HCT116 (cell line): ENCODE results near the gene CYTIP.

ENCODE experiments used
- CTCF ChIP-seq, 3 experiments: fragments of 200-600 bp in 1 of 3; sonication (generic) in 1 of 3; IDR thresholded peaks in 2 of 3; conservative IDR thresholded peaks in 1 of 3; 2 replicates each; pipeline ENCODE4 v1.5.1; 2012 to 2017; ENCODE audit warnings: low read depth in 2 of 3, low read length in 2 of 3, antibody characterized with exemption in 1 of 3, borderline replicate concordance in 1 of 3, control low read depth in 1 of 3, mild to moderate bottlenecking in 1 of 3, mixed read lengths in 1 of 3, mixed run types in 1 of 3, moderate library complexity in 1 of 3; ENCODE audit not compliant: insufficient read depth in 1 of 3
- EZH2 ChIP-seq: fragments of 200-600 bp; sonication (generic); IDR thresholded peaks from 2 replicates; pipeline ENCODE4 v1.6.1; 2017; ENCODE audit warnings: antibody characterized with exemption, mixed run types
- FOSL1 ChIP-seq: IDR thresholded peaks from 2 replicates; pipeline ENCODE4 v1.6.1; 2012; ENCODE audit warnings: low read depth
- JUND ChIP-seq: IDR thresholded peaks from 2 replicates; pipeline ENCODE4 v1.6.1; 2012
- POLR2A ChIP-seq: IDR thresholded peaks from 2 replicates; pipeline ENCODE4 v1.7.0; 2011; ENCODE audit warnings: borderline replicate concordance; ENCODE audit not compliant: insufficient read depth, insufficient read length; ENCODE audit errors: extremely low read depth
- POLR2AphosphoS5 ChIP-seq: IDR thresholded peaks from 2 replicates; pipeline ENCODE4 v1.6.1; 2011; ENCODE audit warnings: mild to moderate bottlenecking, low read depth, low read length, moderate library complexity
- RAD21 ChIP-seq: IDR thresholded peaks from 2 replicates; pipeline ENCODE4 v1.6.1; 2012; ENCODE audit warnings: low read depth, mild to moderate bottlenecking
- REST ChIP-seq: IDR thresholded peaks from 2 replicates; pipeline ENCODE4 v1.6.1; 2012; ENCODE audit warnings: low read depth
- SIN3A ChIP-seq: IDR thresholded peaks from 2 replicates; pipeline ENCODE4 v1.6.1; 2012; ENCODE audit warnings: low read depth
- SP1 ChIP-seq: IDR thresholded peaks from 2 replicates; pipeline ENCODE4 v1.6.1; 2012; ENCODE audit warnings: low read depth
- ZFX ChIP-seq: fragments of 450-650 bp; IDR thresholded peaks from 2 replicates; pipeline ENCODE4 v1.6.1; 2017
- TF ChIP-seq, protein P1 (sequence below): IDR thresholded peaks from 2 replicates; pipeline ENCODE4 v1.6.1; 2012
- TF ChIP-seq, protein P2 (sequence below): IDR thresholded peaks from 2 replicates; pipeline ENCODE4 v1.6.1; 2012

DNA sequence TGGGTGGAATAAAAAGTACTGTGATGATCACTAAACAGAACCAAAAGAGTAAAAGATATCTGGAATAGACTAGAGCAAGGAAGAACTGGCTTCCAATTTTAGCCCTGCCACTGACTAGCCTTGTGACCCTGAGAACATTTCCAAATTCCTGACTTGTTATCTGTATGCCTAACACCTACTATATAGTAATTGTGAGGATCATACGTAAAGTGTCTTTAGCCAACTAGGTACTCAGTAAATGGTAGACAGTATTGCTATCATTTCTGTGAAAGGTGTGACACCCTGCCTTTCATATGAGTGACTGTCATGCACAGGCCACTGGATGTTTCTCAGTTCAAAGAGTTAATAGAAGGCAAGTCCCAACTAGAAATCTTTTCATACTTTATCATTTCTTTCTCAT lies 29.8 kb downstream of the CYTIP start:
- TF ChIP-seq CTCF (IDR thresholded peaks at IDR 0.05 in 2 of 3, conservative IDR thresholded peaks at IDR 0.05 in 1 of 3; ENCODE audit: borderline replicate concordance in 1 of 3, insufficient read depth in 1 of 3, low read depth in 2 of 3, low read length in 2 of 3) (no peak), POLR2A (no peak), JUND (no peak), POLR2AphosphoS5 (no peak), RAD21 (no peak), SIN3A (no peak), EZH2 (no peak), SP1 (no peak), FOSL1 (no peak), ZFX (no peak), REST (no peak)
- TF ChIP-seq, protein P1, sequence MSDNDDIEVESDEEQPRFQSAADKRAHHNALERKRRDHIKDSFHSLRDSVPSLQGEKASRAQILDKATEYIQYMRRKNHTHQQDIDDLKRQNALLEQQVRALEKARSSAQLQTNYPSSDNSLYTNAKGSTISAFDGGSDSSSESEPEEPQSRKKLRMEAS, result no peak
- TF ChIP-seq, protein P2, sequence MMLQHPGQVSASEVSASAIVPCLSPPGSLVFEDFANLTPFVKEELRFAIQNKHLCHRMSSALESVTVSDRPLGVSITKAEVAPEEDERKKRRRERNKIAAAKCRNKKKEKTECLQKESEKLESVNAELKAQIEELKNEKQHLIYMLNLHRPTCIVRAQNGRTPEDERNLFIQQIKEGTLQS, result no peak
